ENCODE measurements around the gene PCBP4.
A peak's percentile ranks its signal among the peaks of the same experiment; 100 is the strongest.

PCBP4 gene

DNA sequence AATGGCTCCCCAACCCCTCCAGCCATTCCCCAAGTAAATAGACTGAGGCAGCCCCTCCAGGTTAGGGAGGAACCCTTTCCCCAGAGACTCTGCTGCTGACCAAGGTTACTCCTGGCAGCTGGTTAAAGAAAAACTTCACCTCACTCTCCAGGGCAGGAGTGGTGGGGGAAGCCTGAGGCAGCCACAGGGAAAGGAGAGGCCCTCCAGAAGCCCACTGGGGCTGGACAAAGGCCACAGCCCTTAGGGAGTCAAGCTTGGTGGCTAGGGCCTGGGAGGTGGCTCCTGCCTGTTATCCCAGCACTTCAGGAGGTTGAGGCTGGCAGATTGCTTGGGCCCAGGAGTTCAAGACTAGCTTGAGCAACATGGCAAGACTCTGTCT is 17.0 kb upstream of the PCBP4 start:
- Histone ChIP-seq H3K9ac (ENCODE audit: insufficient read length, low read depth) (peak overlapping the region; percentile 58), H3K9me3 (ENCODE audit: insufficient read depth, low read length) (no peaks in the 10 kb centered on the region), H3K4me3 (ENCODE audit: insufficient read length, low read depth) (peak overlapping the region; percentile 34), H3K27me3 (ENCODE audit: insufficient read depth, insufficient read length) (no peaks in the 10 kb centered on the region), H3K36me3 (ENCODE audit: insufficient read depth, insufficient read length, low read length) (peaks cover 2% of the 10 kb centered on the region), H3K4me1 (ENCODE audit: insufficient read depth, insufficient read length) (peaks cover 26% of the 10 kb centered on the region)
- TF ChIP-seq SUZ12 (IDR thresholded peaks at IDR 0.05; ENCODE audit: extremely low read depth, insufficient read depth, insufficient read length) (no peak), ZNF274 (IDR thresholded peaks at IDR 0.05; ENCODE audit: low read depth, low read length) (no peak), YY1 (IDR thresholded peaks at IDR 0.05; ENCODE audit: insufficient read depth, insufficient read length) (no peak)
- DNase-seq (ENCODE audit: low read depth, low spot score): no peak

DNA sequence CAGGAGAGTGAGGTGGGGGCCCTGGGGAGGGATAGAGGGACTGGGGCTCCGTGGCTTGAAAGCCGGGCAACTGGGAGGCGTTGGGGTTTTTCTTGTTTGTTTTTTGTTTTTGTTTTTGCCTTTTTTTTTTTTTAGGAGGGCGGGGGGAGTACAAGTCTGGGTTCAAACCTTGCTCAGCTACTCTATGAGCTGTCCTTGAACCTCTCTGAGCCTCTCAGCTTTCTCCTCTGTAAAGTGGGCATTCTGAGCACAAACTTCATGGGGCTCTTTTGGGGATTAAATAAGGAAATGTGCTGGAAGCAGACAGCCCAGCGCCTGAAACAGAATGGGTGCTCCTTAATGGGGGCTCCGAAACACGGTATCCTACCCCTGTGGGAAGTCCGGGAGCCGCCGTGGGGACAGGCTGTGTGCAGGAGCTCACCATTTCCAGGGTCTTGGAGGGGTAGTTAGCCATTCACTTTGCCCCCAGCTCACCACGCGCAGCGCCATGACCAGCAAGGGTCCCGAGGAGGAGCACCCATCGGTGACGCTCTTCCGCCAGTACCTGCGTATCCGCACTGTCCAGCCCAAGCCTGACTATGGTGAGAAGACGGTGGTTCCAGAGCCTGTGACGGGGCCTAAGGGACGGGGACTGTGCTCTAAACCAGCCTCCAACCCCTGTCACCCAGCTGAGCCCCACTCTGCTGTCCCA is 16.5 kb upstream of the PCBP4 start:
- Histone ChIP-seq H3K36me3 (ENCODE audit: insufficient read depth, insufficient read length, low read length) (no peaks in the 10 kb centered on the region), H3K27me3 (ENCODE audit: insufficient read depth, insufficient read length) (no peaks in the 10 kb centered on the region), H3K9me3 (ENCODE audit: insufficient read depth, low read length) (no peaks in the 10 kb centered on the region), H3K4me1 (ENCODE audit: insufficient read depth, insufficient read length) (peaks cover 23% of the 10 kb centered on the region), H3K9ac (ENCODE audit: insufficient read length, low read depth) (peak overlapping the region; percentile 58), H3K4me3 (ENCODE audit: insufficient read length, low read depth) (peak overlapping the region; percentile 34)
- no peak for TF ChIP-seq ZNF274 (IDR thresholded peaks at IDR 0.05; ENCODE audit: low read depth, low read length)
- TF ChIP-seq SUZ12 (IDR thresholded peaks at IDR 0.05; ENCODE audit: extremely low read depth, insufficient read depth, insufficient read length): no peak
- TF ChIP-seq YY1 (IDR thresholded peaks at IDR 0.05; ENCODE audit: insufficient read depth, insufficient read length): no peak
- DNase-seq (ENCODE audit: low read depth, low spot score): no peak

DNA sequence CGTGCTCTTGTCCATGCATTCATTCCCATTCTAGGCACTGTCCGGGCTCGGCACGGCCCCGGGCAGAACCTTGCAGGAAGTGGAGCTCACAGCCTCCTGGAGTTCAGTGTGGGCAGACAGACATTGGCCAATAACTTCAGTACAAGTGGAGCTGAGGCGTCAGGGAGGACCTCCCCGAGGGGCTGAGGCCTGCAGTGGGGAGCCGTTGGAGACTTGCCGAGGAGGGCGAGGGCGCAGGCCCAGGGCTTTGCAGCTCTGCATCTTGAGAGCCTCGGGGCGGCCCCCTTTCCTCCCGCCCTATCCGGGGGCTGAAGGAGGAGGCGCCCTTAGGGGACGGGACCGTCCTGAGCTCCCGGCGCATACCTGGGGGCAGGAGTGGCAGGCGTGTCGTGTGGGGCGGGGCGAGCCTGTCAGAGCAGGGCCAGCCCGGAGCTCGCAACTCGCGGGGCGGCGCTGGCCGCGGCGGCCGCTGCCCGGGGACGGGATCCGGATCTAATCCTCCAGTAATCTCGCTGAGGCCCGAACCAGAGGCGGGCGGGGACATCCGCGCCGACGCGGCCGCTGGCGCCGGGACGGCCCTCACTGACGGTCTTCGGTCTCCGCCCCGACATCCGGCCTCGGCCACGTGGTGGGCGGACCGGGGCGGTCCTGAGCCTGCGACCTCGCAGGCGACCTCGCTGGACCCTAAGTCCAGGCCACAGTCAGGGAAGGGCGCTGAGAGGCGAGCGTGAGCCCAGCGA is 15.8 kb upstream of the PCBP4 start, which contains the start of gene ACY1:
ACY1 (plus strand) TSS at position 698 of the 740 bp plus-strand sequence. CDS start 530 bp downstream, outside the sequence.
- Histone ChIP-seq H3K9ac (ENCODE audit: insufficient read length, low read depth) (peak within 1 kb of the TSS; percentile 58), H3K27me3 (ENCODE audit: insufficient read depth, insufficient read length) (no peaks in the 10 kb centered on the region), H3K4me3 (ENCODE audit: insufficient read length, low read depth) (peak within 1 kb of the TSS; percentile 34), H3K36me3 (ENCODE audit: insufficient read depth, insufficient read length, low read length) (no peaks in the 10 kb centered on the region), H3K9me3 (ENCODE audit: insufficient read depth, low read length) (no peaks in the 10 kb centered on the region), H3K4me1 (ENCODE audit: insufficient read depth, insufficient read length) (peaks cover 19% of the 10 kb centered on the region)
- DNase-seq (ENCODE audit: low read depth, low spot score): no peak
- TF ChIP-seq YY1 (IDR thresholded peaks at IDR 0.05; ENCODE audit: insufficient read depth, insufficient read length): no peak
- no peak for TF ChIP-seq SUZ12 (IDR thresholded peaks at IDR 0.05; ENCODE audit: extremely low read depth, insufficient read depth, insufficient read length)

DNA sequence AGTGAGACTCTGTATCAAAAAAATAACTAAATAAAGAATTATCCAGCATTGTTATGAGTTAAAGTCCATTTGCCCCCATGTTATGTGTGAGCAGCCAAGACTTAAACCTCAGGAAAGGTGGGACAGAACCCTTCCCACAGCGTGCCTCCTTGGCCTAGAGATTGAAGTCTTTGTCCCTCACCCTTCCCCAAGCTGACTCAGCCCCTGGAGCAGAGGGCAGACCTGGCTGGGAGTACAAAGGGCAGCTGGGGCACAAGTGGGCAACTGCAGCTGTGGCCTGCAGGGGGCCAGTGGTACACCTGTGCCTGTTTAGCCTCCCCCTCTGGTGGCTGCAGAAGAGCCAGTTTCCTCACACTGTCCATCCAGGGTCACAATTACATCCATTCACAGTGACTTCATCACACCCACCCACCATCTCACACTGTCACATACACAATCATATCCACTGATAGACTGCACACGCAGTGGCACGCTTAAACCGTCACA is 15.1 kb upstream of the PCBP4 start:
- no peak for DNase-seq (ENCODE audit: low read depth, low spot score)
- Histone ChIP-seq H3K4me3 (ENCODE audit: insufficient read length, low read depth) (peak overlapping the region; percentile 34), H3K9me3 (ENCODE audit: insufficient read depth, low read length) (no peaks in the 10 kb centered on the region), H3K4me1 (ENCODE audit: insufficient read depth, insufficient read length) (peaks cover 19% of the 10 kb centered on the region), H3K27me3 (ENCODE audit: insufficient read depth, insufficient read length) (no peaks in the 10 kb centered on the region), H3K9ac (ENCODE audit: insufficient read length, low read depth) (peak overlapping the region; percentile 58), H3K36me3 (ENCODE audit: insufficient read depth, insufficient read length, low read length) (no peaks in the 10 kb centered on the region)
- TF ChIP-seq YY1 (IDR thresholded peaks at IDR 0.05; ENCODE audit: insufficient read depth, insufficient read length) (no peak), SUZ12 (IDR thresholded peaks at IDR 0.05; ENCODE audit: extremely low read depth, insufficient read depth, insufficient read length) (no peak), ZNF274 (IDR thresholded peaks at IDR 0.05; ENCODE audit: low read depth, low read length) (no peak)

DNA sequence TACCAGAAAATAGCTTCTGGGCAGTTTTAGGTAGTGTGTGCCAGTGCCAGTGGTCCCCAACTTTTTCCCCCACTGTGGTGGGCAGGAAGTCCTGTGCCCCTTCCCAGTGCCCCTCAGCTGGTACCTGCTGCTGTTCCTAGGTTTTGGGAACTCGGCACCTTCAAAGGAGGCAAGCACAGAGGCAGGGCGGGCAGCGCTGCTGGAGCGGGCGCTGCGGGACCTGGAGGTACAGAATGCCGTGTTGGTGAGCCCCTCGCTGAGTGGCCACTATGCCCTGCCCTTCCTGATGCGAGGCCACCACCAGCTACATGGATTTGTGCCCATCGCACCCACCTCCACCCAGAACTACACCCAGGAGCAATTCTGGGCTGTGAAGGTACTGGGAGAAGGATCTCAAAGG is 13.0 kb upstream of the PCBP4 start:
- TF ChIP-seq ZNF274 (IDR thresholded peaks at IDR 0.05; ENCODE audit: low read depth, low read length) (no peak), YY1 (IDR thresholded peaks at IDR 0.05; ENCODE audit: insufficient read depth, insufficient read length) (no peak), SUZ12 (IDR thresholded peaks at IDR 0.05; ENCODE audit: extremely low read depth, insufficient read depth, insufficient read length) (no peak)
- Histone ChIP-seq H3K4me1 (ENCODE audit: insufficient read depth, insufficient read length) (peaks cover 18% of the 10 kb centered on the region), H3K36me3 (ENCODE audit: insufficient read depth, insufficient read length, low read length) (no peaks in the 10 kb centered on the region), H3K27me3 (ENCODE audit: insufficient read depth, insufficient read length) (peaks cover 15% of the 10 kb centered on the region), H3K4me3 (ENCODE audit: insufficient read length, low read depth) (no peak overlapping the region), H3K9me3 (ENCODE audit: insufficient read depth, low read length) (no peaks in the 10 kb centered on the region), H3K9ac (ENCODE audit: insufficient read length, low read depth) (no peak overlapping the region)
- DNase-seq (ENCODE audit: low read depth, low spot score): no peak

DNA sequence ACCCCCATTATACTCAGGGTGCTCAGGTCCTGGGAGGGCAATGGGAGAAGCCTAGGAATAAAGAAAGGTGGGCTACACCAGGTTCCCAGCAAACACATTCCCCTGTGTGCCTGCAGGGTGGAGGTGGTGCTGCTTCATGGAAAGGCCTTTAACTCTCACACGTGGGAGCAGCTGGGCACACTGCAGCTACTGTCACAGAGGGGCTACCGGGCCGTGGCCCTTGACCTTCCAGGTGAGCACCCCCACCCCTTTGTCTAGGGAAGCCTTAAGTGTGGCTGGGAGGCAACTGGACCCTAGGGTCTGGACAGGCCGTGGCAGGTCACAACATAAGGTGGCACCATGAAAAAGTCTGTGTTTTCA is 10.9 kb upstream of the PCBP4 start:
- peaks cover 18% of the 10 kb centered on the region for H3K4me1 ChIP-seq (ENCODE audit: insufficient read depth, insufficient read length)

More for the DNA sequence above, 10.9 kb upstream of the PCBP4 start:
- DNase-seq (ENCODE audit: low read depth, low spot score): no peak
- Histone ChIP-seq H3K9me3 (ENCODE audit: insufficient read depth, low read length) (no peaks in the 10 kb centered on the region), H3K27me3 (ENCODE audit: insufficient read depth, insufficient read length) (peaks cover 26% of the 10 kb centered on the region), H3K36me3 (ENCODE audit: insufficient read depth, insufficient read length, low read length) (no peaks in the 10 kb centered on the region), H3K4me3 (ENCODE audit: insufficient read length, low read depth) (no peak overlapping the region), H3K9ac (ENCODE audit: insufficient read length, low read depth) (no peak overlapping the region)
- TF ChIP-seq YY1 (IDR thresholded peaks at IDR 0.05; ENCODE audit: insufficient read depth, insufficient read length) (no peak), ZNF274 (IDR thresholded peaks at IDR 0.05; ENCODE audit: low read depth, low read length) (no peak), SUZ12 (IDR thresholded peaks at IDR 0.05; ENCODE audit: extremely low read depth, insufficient read depth, insufficient read length) (no peak)
